Coronary artery (tissue), 2 donors: ENCODE data around the gene ODF2L.

Source experiments
- DNase-seq: peaks from one replicate; pipeline ENCODE4 v3.0.0-alpha.2; 2017; ENCODE audit warnings: low spot score
- H3K27ac ChIP-seq, 2 donors: fragments of 200-600 bp; sonication (generic); one replicate each; pipeline ENCODE4 v1.5.1; 2016 to 2019
- H3K4me3 ChIP-seq: fragments of 200-600 bp; sonication (generic); 2 replicates; pipeline ENCODE4 v1.5.1; 2016; ENCODE audit warnings: mild to moderate bottlenecking, moderate library complexity
- TF ChIP-seq, protein P1 (sequence below): fragments of 200-600 bp; sonication (generic); IDR thresholded peaks from one replicate; pipeline ENCODE4 v1.5.1; 2019; ENCODE audit warnings: antibody characterized with exemption

The ODF2L gene

GRCh38 chr1:86430376-86430775 is 34.3 kb upstream of the ODF2L start:
- Histone ChIP-seq H3K27ac (peak overlapping the region; percentile 35 to 66), H3K4me3 (no peak overlapping the region)
- TF ChIP-seq, protein P1, sequence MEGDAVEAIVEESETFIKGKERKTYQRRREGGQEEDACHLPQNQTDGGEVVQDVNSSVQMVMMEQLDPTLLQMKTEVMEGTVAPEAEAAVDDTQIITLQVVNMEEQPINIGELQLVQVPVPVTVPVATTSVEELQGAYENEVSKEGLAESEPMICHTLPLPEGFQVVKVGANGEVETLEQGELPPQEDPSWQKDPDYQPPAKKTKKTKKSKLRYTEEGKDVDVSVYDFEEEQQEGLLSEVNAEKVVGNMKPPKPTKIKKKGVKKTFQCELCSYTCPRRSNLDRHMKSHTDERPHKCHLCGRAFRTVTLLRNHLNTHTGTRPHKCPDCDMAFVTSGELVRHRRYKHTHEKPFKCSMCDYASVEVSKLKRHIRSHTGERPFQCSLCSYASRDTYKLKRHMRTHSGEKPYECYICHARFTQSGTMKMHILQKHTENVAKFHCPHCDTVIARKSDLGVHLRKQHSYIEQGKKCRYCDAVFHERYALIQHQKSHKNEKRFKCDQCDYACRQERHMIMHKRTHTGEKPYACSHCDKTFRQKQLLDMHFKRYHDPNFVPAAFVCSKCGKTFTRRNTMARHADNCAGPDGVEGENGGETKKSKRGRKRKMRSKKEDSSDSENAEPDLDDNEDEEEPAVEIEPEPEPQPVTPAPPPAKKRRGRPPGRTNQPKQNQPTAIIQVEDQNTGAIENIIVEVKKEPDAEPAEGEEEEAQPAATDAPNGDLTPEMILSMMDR: no peak
- no peak for DNase-seq

DNA sequence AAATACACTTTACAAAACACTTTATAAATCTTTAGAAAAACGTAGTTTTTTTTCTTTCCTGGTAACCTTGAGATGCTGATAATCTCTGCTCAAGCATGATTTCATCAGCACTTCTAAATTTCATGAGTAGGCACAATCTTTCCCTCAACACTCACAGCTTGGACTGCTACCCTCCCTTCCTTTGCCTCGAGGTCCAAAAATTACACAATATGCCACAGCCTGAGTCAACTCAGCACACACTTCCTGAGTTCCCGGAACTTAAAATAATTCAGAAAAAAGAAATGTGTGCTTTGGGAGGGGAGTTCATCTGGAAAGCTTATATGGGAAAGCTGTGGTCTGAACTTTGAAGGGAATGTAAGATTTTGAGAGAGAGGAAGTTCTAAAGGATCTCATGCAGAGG is 33.7 kb upstream of the ODF2L start:
- no peak for DNase-seq
- Histone ChIP-seq H3K4me3 (no peak overlapping the region), H3K27ac (peak overlapping the region; percentile 35 to 66)
- TF ChIP-seq, protein P1: no peak

DNA sequence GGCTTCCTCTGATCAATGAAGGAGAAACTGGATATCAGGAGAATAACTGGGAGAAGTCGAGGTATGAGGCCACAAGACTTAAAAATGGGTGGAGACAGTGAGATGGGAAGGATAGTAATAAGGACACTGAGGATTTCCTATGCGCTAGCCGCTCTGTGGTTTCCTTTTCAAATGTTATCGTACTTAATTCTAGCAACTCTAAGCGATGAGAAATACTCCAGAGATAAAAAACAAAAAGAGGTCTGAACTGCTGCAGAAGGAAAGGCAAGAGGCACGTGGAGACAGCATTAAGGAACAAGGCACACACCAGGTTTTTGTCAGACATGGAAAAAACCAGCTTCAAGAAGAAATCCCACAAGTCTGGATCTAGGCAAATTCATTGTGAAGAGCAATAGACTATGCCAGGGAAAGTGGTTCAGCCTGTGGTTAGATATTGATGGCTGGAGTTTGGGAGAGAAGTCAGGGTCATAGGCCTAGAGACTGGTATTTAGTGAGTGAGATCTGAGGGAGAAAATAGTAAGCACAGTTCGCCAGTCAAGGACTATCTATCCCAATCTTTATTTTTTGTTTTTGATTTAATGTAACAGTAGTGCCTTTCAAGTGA is 33.1 kb upstream of the ODF2L start:
- no peak for DNase-seq
- TF ChIP-seq, protein P1: no peak
- H3K4me3 ChIP-seq: no peak overlapping the region
- H3K27ac ChIP-seq: peak overlapping the region; percentile 55 to 66

DNA sequence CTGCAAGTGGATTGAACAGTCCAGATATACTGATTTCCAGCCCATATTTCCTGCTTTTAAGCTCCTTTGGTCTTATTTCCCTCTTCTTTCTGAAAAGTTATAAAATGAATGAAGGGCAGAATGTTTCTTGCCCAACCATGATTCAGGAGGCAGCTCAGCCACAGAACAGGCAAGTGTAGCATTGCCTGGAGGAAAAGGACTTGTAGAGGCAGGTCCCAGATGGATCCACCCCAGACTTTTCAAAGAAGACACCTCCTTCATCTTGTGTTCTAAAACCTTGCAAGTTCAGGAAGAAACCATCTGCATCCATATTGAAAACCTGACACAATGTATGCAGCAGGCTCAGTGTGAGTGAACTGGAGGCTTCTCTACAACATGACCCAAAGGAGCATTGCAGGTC is 27.8 kb upstream of the ODF2L start, which contains the start of gene CLCA2:
Gene CLCA2, plus strand, starts transcription at position 299 of the 400 bp plus-strand sequence. Its CDS starts 77 bp downstream, at position 376.
- no peak for DNase-seq
- no peak within 1 kb of the TSS for H3K27ac ChIP-seq
- no peak within 1 kb of the TSS for H3K4me3 ChIP-seq
- TF ChIP-seq, protein P1: no peak

DNA sequence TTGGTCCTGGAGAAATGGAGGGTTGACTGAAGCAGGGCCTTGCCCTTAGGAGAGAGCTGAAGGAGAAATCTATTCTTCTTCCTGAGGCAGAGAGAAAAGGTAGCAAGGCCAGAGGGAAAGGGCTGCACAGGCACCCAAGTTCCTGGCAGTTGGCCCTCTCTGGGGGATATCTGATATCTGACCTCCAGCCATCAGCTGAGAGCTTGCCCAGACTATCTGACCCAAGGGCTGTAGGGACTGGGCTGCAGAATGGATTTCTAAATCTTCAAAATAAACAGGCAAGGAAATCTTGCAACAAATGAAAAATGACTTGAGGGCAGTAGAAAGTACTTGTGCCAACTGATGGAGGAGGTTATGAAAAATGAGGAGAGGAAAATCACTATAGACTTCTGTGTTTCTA is 27.4 kb upstream of the ODF2L start:
- H3K27ac ChIP-seq: no peak overlapping the region
- no peak overlapping the region for H3K4me3 ChIP-seq
- TF ChIP-seq, protein P1: no peak
- no peak for DNase-seq

GRCh38 chr1:86421601-86422280 is 25.6 kb upstream of the ODF2L start:
- no peak overlapping the region for H3K4me3 ChIP-seq
- TF ChIP-seq, protein P1: no peak
- H3K27ac ChIP-seq: no peak overlapping the region
- no peak for DNase-seq
